Naive thymus-derived CD4-positive, alpha-beta T cell (primary cell): ENCODE data around the gene GPA33. TPM values are rescaled to one million over a fixed set of nuclear protein-coding genes. Genes with fewer than 3 reads are reported as not detected.
A peak's percentile ranks its signal among the peaks of the same experiment; 100 is the strongest.

Source experiments
- ATAC-seq: fragments of 150-1000 bp; cut with Tn5 transposase; 2 replicates; pipeline ENCODE4 v1.10.0; 2021; ENCODE audit warnings: mild to moderate bottlenecking, moderate library complexity
- CTCF ChIA-PET: fragments of 350-600 bp; sonication (Branson Sonifier 250); formaldehyde crosslinking; loops from one replicate; lab custom pipeline; 2021; ENCODE audit warnings: antibody characterized with exemption; lab: Charles Lee
- POLR2A ChIA-PET: fragments of 350-600 bp; sonication (Branson Sonifier 250); formaldehyde crosslinking; loops from one replicate; lab custom pipeline; 2021; ENCODE audit warnings: antibody characterized with exemption, inconsistent platforms; lab: Charles Lee
- DNase-seq, 9 donors: peaks; one replicate each; pipeline versions ENCODE4 v3.0.0 to v3.0.0-alpha.2; 2020 to 2022; ENCODE audit warnings: mixed read lengths in 1 of 9
- H3K27ac ChIP-seq: one replicate; pipeline ENCODE4 v1.7.0; 2013; ENCODE audit warnings: mild to moderate bottlenecking, low read depth, low read length, moderate library complexity
- H3K27me3 ChIP-seq, 2 donors: one replicate each; pipeline ENCODE4 v1.7.0; 2013; ENCODE audit warnings: low read length in 2 of 2, mild to moderate bottlenecking in 2 of 2, moderate library complexity in 2 of 2; ENCODE audit not compliant: control insufficient read depth in 2 of 2, insufficient read depth in 2 of 2
- H3K36me3 ChIP-seq, 3 experiments: 1 replicate in 2 of 3; 2 replicates in 1 of 3; pipeline ENCODE4 v1.7.0; 2013; ENCODE audit warnings: low read length in 3 of 3, mild to moderate bottlenecking in 3 of 3, moderate library complexity in 1 of 3; ENCODE audit not compliant: insufficient read depth in 3 of 3, control insufficient read depth in 2 of 3
- H3K4me1 ChIP-seq, 2 donors: one replicate each; pipeline ENCODE4 v1.7.0; 2013; ENCODE audit warnings: low read length in 2 of 2, mild to moderate bottlenecking in 2 of 2, moderate library complexity in 1 of 2; ENCODE audit not compliant: control insufficient read depth in 2 of 2, insufficient read depth in 2 of 2
- H3K4me3 ChIP-seq: 2 replicates; pipeline ENCODE4 v1.7.0; 2013; ENCODE audit warnings: mild to moderate bottlenecking, low read length
- H3K9me3 ChIP-seq, 3 experiments: 1 replicate in 2 of 3; 2 replicates in 1 of 3; pipeline ENCODE4 v1.7.0; 2013; ENCODE audit warnings: low read length in 3 of 3; ENCODE audit not compliant: control insufficient read depth in 2 of 3
- H3K27ac Mint-ChIP-seq, 9 donors: one replicate each; pipeline ENCODE4 v1.8.0; 2020 to 2022; ENCODE audit warnings: mixed read lengths in 9 of 9, mild to moderate bottlenecking in 8 of 9, moderate library complexity in 5 of 9, inconsistent platforms in 2 of 9
- H3K27me3 Mint-ChIP-seq, 5 donors: one replicate each; pipeline ENCODE4 v1.8.0; 2021 to 2022; ENCODE audit warnings: mixed read lengths in 5 of 5, mild to moderate bottlenecking in 1 of 5
- H3K36me3 Mint-ChIP-seq, 5 donors: one replicate each; pipeline ENCODE4 v1.8.0; 2020 to 2022; ENCODE audit warnings: mixed read lengths in 5 of 5, mild to moderate bottlenecking in 3 of 5, inconsistent platforms in 1 of 5
- H3K4me1 Mint-ChIP-seq, 7 donors: one replicate each; pipeline ENCODE4 v1.8.0; 2020 to 2022; ENCODE audit warnings: mixed read lengths in 7 of 7, mild to moderate bottlenecking in 3 of 7, inconsistent platforms in 1 of 7
- H3K4me3 Mint-ChIP-seq, 10 donors: one replicate each; pipeline ENCODE4 v1.8.0; 2020 to 2022; ENCODE audit warnings: mild to moderate bottlenecking in 10 of 10, mixed read lengths in 10 of 10, moderate library complexity in 6 of 10, inconsistent platforms in 2 of 10
- H3K9me3 Mint-ChIP-seq, 11 donors: one replicate each; pipeline ENCODE4 v1.8.0; 2020 to 2022; ENCODE audit warnings: mixed read lengths in 11 of 11, mild to moderate bottlenecking in 4 of 11, inconsistent platforms in 1 of 11, moderate library complexity in 1 of 11
- intact Hi-C, 2 donors: fragments of 100-400 bp; cut with micrococcal nuclease; formaldehyde crosslinking; loops; one replicate each; pipeline ENCODE4 v1.15.1; 2023
- polyA plus RNA-seq, 2 donors: library from polyadenylated mRNA; unstranded; fragments of 300-500 nt; fragmentation: Illumina TruSeq; gene quantifications; one replicate each; pipeline ENCODE4 v1.2.3, GENCODE V29; 2021
- total RNA-seq, 6 experiments: library from RNA in 5 of 6; stranded (reverse) in 5 of 6; gene quantifications; 1 replicate in 5 of 6; 2 replicates in 1 of 6; pipeline ENCODE4 v1.2.3 and lab custom pipeline; 2021 to 2026

The GPA33 gene
- total and polyA plus RNA-seq, 7 experiments from 2014 or later, result 5.4 to 63.4 (median 31.3) TPM

GRCh38 chr1:167071286-167071685 is 18.9 kb downstream of the GPA33 start:
- Histone ChIP-seq H3K36me3 (peaks cover 0 to 8% (median 0%) of the 10 kb centered on the region in 3 experiments), H3K9me3 (no peaks in the 10 kb centered on the region), H3K27ac (no peak overlapping the region), H3K4me3 (no peak overlapping the region), H3K4me1 (peaks cover 5 to 9% of the 10 kb centered on the region in 2 donors), H3K27me3 (no peaks in the 10 kb centered on the region)
- H3K9me3 Mint-ChIP-seq, result peaks cover 0 to 2% (median 0%) of the 10 kb centered on the region in 11 donors
- ATAC-seq (no peak), DNase-seq (no peak)
- peak overlapping the region in 2 of 9 donors; percentile 0 to 18 for H3K27ac Mint-ChIP-seq
- peaks cover 6 to 51% (median 16%) of the 10 kb centered on the region in 5 donors for H3K36me3 Mint-ChIP-seq
- H3K4me3 Mint-ChIP-seq, result no peak overlapping the region
- H3K4me1 Mint-ChIP-seq, result peaks cover 9 to 27% (median 19%) of the 10 kb centered on the region in 7 donors
- CTCF ChIA-PET, result interaction anchor here (0.7 to 1.2 kb wide), 2 partner anchors 14 to 50 kb away, joined by 3 to 5 read pairs; no protein-coding TSS in a partner anchor
- peaks cover 0 to 2% (median 0%) of the 10 kb centered on the region in 5 donors for H3K27me3 Mint-ChIP-seq
- POLR2A ChIA-PET, result interaction anchor here (2.3 kb wide), 1 partner anchor 19 kb away, joined by 9 read pairs; the partner anchor contains the start of gene GPA33
- intact Hi-C loops, result no loop called here

GRCh38 chr1:167068761-167069160 is 21.4 kb downstream of the GPA33 start:
- peaks cover 0 to 44% (median 10%) of the 10 kb centered on the region in 5 donors for H3K36me3 Mint-ChIP-seq
- no peaks in the 10 kb centered on the region for H3K27me3 Mint-ChIP-seq
- Histone ChIP-seq H3K4me3 (no peak overlapping the region), H3K36me3 (peaks cover 0 to 11% (median 0%) of the 10 kb centered on the region in 3 experiments), H3K9me3 (no peaks in the 10 kb centered on the region), H3K4me1 (no peaks in the 10 kb centered on the region), H3K27ac (no peak overlapping the region), H3K27me3 (no peaks in the 10 kb centered on the region)
- no peaks in the 10 kb centered on the region for H3K9me3 Mint-ChIP-seq
- ChIA-PET POLR2A (interaction anchor here (0.5 to 0.8 kb wide), 4 partner anchors 12 to 614 kb away, joined by 3 read pairs; no protein-coding TSS in a partner anchor), CTCF (interaction anchor here (0.8 to 1.3 kb wide), 2 partner anchors 52 to 158 kb away, joined by 5 read pairs; no protein-coding TSS in a partner anchor)
- H3K4me1 Mint-ChIP-seq, result peaks cover 0 to 9% (median 5%) of the 10 kb centered on the region in 7 donors
- peak overlapping the region in 3 of 9 donors; percentile 2 to 71 (median 57) for H3K27ac Mint-ChIP-seq
- no peak overlapping the region for H3K4me3 Mint-ChIP-seq
- no peak for DNase-seq
- no peak for ATAC-seq
- intact Hi-C loops, result loop anchor here (5.0 to 10.0 kb wide), 5 partner anchors 339 to 584 kb away; no protein-coding TSS in a partner anchor

- Histone ChIP-seq H3K27ac (no peak overlapping the region), H3K27me3 (no peaks in the 10 kb centered on the region), H3K4me1 (no peaks in the 10 kb centered on the region), H3K36me3 (peaks cover 0 to 17% (median 0%) of the 10 kb centered on the region in 3 experiments), H3K9me3 (no peaks in the 10 kb centered on the region), H3K4me3 (no peak overlapping the region)
- no peaks in the 10 kb centered on the region for H3K27me3 Mint-ChIP-seq
- H3K9me3 Mint-ChIP-seq, result no peaks in the 10 kb centered on the region
- CTCF ChIA-PET, result no interaction called here
- POLR2A ChIA-PET, result no interaction called here
- DNase-seq, result no peak
- intact Hi-C loops, result loop anchor here (2.0 to 10.0 kb wide), 10 partner anchors 153 to 583 kb away; partner anchors contain the start of gene POU2F1 (in 1 of the 2)
- peaks cover 0 to 43% (median 10%) of the 10 kb centered on the region in 5 donors for H3K36me3 Mint-ChIP-seq
- ATAC-seq, result no peak
- H3K4me3 Mint-ChIP-seq, result no peak overlapping the region
- H3K4me1 Mint-ChIP-seq, result peaks cover 0 to 9% (median 5%) of the 10 kb centered on the region in 7 donors
- H3K27ac Mint-ChIP-seq, result no peak overlapping the region
Observed at GRCh38 chr1:167067904-167068303, 22.3 kb downstream of the GPA33 start.

GRCh38 chr1:167066333-167067122 is 23.6 kb downstream of the GPA33 start:
- Mint-ChIP-seq H3K9me3 (no peaks in the 10 kb centered on the region), H3K27ac (peak overlapping the region in 1 of 9 donors; percentile 58), H3K4me1 (peaks cover 0 to 9% (median 5%) of the 10 kb centered on the region in 7 donors), H3K27me3 (no peaks in the 10 kb centered on the region), H3K36me3 (peaks cover 0 to 45% (median 10%) of the 10 kb centered on the region in 5 donors), H3K4me3 (peak overlapping the region in 4 of 10 donors; percentile 15 to 54 (median 37))
- ChIA-PET CTCF (interaction anchor here (0.6 to 6.6 kb wide), 11 partner anchors 18 to 515 kb away, joined by 3 to 67 read pairs (median 3); partner anchors contain the start of gene GPA33), POLR2A (interaction anchor here (0.8 to 1.0 kb wide), 2 partner anchors 24 to 61 kb away, joined by 3 to 4 read pairs; partner anchors contain the start of gene GPA33)
- ATAC-seq (peak; percentile 95), DNase-seq (peak; percentile 59 to 90 (median 78))
- H3K27me3 ChIP-seq, result no peaks in the 10 kb centered on the region
- intact Hi-C loops, result loop anchor here (1.0 to 10.0 kb wide), 17 partner anchors 24 to 582 kb away; partner anchors contain the start of genes POU2F1 (in 2 of the 2) and GPA33 (in 1 of the 2)
- no peaks in the 10 kb centered on the region for H3K9me3 ChIP-seq
- H3K27ac ChIP-seq, result no peak overlapping the region
- no peak overlapping the region for H3K4me3 ChIP-seq
- no peaks in the 10 kb centered on the region for H3K4me1 ChIP-seq
- peaks cover 0 to 24% (median 0%) of the 10 kb centered on the region in 3 experiments for H3K36me3 ChIP-seq

GRCh38 chr1:167065471-167065870 is 24.7 kb downstream of the GPA33 start:
- ChIA-PET CTCF (interaction anchor here (0.7 to 12.3 kb wide), 4 partner anchors 47 to 156 kb away, joined by 3 to 354 read pairs (median 38); partner anchors contain the start of gene POU2F1), POLR2A (no interaction called here)
- Mint-ChIP-seq H3K27me3 (no peaks in the 10 kb centered on the region), H3K4me1 (peaks cover 0 to 9% (median 5%) of the 10 kb centered on the region in 7 donors), H3K4me3 (no peak overlapping the region), H3K36me3 (peaks cover 0 to 43% (median 15%) of the 10 kb centered on the region in 5 donors), H3K9me3 (no peaks in the 10 kb centered on the region), H3K27ac (no peak overlapping the region)
- H3K27me3 ChIP-seq, result no peaks in the 10 kb centered on the region
- intact Hi-C loops, result loop anchor here (5.0 to 10.0 kb wide), 5 partner anchors 342 to 581 kb away; no protein-coding TSS in a partner anchor
- no peak for DNase-seq
- ATAC-seq, result no peak
- H3K27ac ChIP-seq, result no peak overlapping the region
- H3K4me1 ChIP-seq, result no peaks in the 10 kb centered on the region
- no peaks in the 10 kb centered on the region for H3K9me3 ChIP-seq
- peaks cover 0 to 24% (median 0%) of the 10 kb centered on the region in 3 experiments for H3K36me3 ChIP-seq
- no peak overlapping the region for H3K4me3 ChIP-seq

- no peak overlapping the region for H3K4me3 Mint-ChIP-seq
- intact Hi-C loops, result loop anchor here (5.0 to 10.0 kb wide), 5 partner anchors 343 to 580 kb away; no protein-coding TSS in a partner anchor
- DNase-seq (no peak), ATAC-seq (no peak)
- H3K27me3 Mint-ChIP-seq, result no peaks in the 10 kb centered on the region
- Histone ChIP-seq H3K27ac (no peak overlapping the region), H3K4me1 (no peaks in the 10 kb centered on the region), H3K27me3 (no peaks in the 10 kb centered on the region), H3K9me3 (no peaks in the 10 kb centered on the region), H3K4me3 (no peak overlapping the region), H3K36me3 (peaks cover 0 to 19% (median 0%) of the 10 kb centered on the region in 3 experiments)
- no peak overlapping the region for H3K27ac Mint-ChIP-seq
- H3K36me3 Mint-ChIP-seq, result peaks cover 0 to 40% (median 10%) of the 10 kb centered on the region in 5 donors
- peaks cover under 1 to 9% (median 5%) of the 10 kb centered on the region in 7 donors for H3K4me1 Mint-ChIP-seq
- ChIA-PET POLR2A (no interaction called here), CTCF (interaction anchor here (0.9 to 12.3 kb wide), 5 partner anchors 54 to 156 kb away, joined by 3 to 354 read pairs (median 8); partner anchors contain the start of gene POU2F1)
- H3K9me3 Mint-ChIP-seq, result no peaks in the 10 kb centered on the region
Observed at GRCh38 chr1:167064621-167065020, 25.6 kb downstream of the GPA33 start.
